ENCODE results near the gene PBX3.

- TF ChIP-seq CTCF (IDR thresholded peaks at IDR 0.05; ENCODE audit: insufficient read depth, low read length, poor library complexity, severe bottlenecking) (no peak), EZH2phosphoT487 (conservative IDR thresholded peaks at IDR 0.05; ENCODE audit: low read length) (no peak)
Observed at GRCh38 chr9:125831616-125832015, 84.4 kb downstream of the PBX3 start.
